ENCODE data around the gene CT55. TPM values are rescaled to one million over a fixed set of nuclear protein-coding genes. Genes with fewer than 3 reads are reported as not detected.

CT55 gene
- total RNA-seq, 1 donor from 2014 or later, result 0.34 TPM

GRCh38 chrX:135112096-135112729 lies 59.0 kb downstream of the CT55 start:
- no peak for DNase-seq
- no peaks in the 10 kb centered on the region for H3K4me1 Mint-ChIP-seq (ENCODE audit: low read depth, unreplicated experiment)
- H3K9me3 Mint-ChIP-seq (ENCODE audit: unreplicated experiment), result no peaks in the 10 kb centered on the region
- H3K27ac Mint-ChIP-seq (ENCODE audit: unreplicated experiment), result no peak overlapping the region
- no peaks in the 10 kb centered on the region for H3K36me3 Mint-ChIP-seq (ENCODE audit: unreplicated experiment)
- H3K27me3 Mint-ChIP-seq (ENCODE audit: unreplicated experiment), result no peaks in the 10 kb centered on the region
- H3K4me3 Mint-ChIP-seq (ENCODE audit: unreplicated experiment), result no peak overlapping the region
- TF ChIP-seq CTCF (IDR thresholded peaks at IDR 0.05; ENCODE audit: partially characterized antibody, unreplicated experiment), result peak; percentile 45

GRCh38 chrX:135109554-135109953 lies 61.6 kb downstream of the CT55 start:
- DNase-seq, result no peak
- Mint-ChIP-seq H3K9me3 (ENCODE audit: unreplicated experiment) (no peaks in the 10 kb centered on the region), H3K27me3 (ENCODE audit: unreplicated experiment) (no peaks in the 10 kb centered on the region), H3K36me3 (ENCODE audit: unreplicated experiment) (no peaks in the 10 kb centered on the region), H3K4me3 (ENCODE audit: unreplicated experiment) (no peak overlapping the region), H3K4me1 (ENCODE audit: low read depth, unreplicated experiment) (no peaks in the 10 kb centered on the region), H3K27ac (ENCODE audit: unreplicated experiment) (no peak overlapping the region)
- no peak for TF ChIP-seq CTCF (IDR thresholded peaks at IDR 0.05; ENCODE audit: partially characterized antibody, unreplicated experiment)

Other genes with a start within 250 kb of the CT55 start
- gene SMIM10, start 180.4 kb downstream of the CT55 start, total RNA-seq (ENCODE audit: unreplicated experiment), result not detected
- 38.0 TPM for gene RTL8B, start 148.9 kb downstream of the CT55 start, total RNA-seq (ENCODE audit: unreplicated experiment)
- 297 TPM for gene RTL8C, start 139.0 kb downstream of the CT55 start, total RNA-seq (ENCODE audit: unreplicated experiment)
- 66.9 TPM for gene RTL8A, start 119.3 kb downstream of the CT55 start, total RNA-seq (ENCODE audit: unreplicated experiment)
- 10.5 TPM for gene SMIM10L2B, start 72.7 kb downstream of the CT55 start, total RNA-seq (ENCODE audit: unreplicated experiment)
- not detected for gene ETDB, start 50.9 kb downstream of the CT55 start, total RNA-seq (ENCODE audit: unreplicated experiment)
- gene ETDA, start 80.7 kb upstream of the CT55 start, total RNA-seq (ENCODE audit: unreplicated experiment), result not detected
- not detected for gene ETDC, start 138.1 kb upstream of the CT55 start, total RNA-seq (ENCODE audit: unreplicated experiment)
- 9.2 TPM for gene ZNF75D, start 172.7 kb upstream of the CT55 start, total RNA-seq (ENCODE audit: unreplicated experiment)
- gene ZNF449, start 173.4 kb upstream of the CT55 start, total RNA-seq (ENCODE audit: unreplicated experiment), result 12.1 TPM

Data from glutamatergic neuron (in vitro differentiated cells).